NOMO-1 (cell line): Measurements from ENCODE around the gene GXYLT1.
"Not testable (repeated sequence)": the region's sequence is repeated elsewhere in the genome, so short reads cannot be mapped to it uniquely, and the experiment has no call there.

ENCODE experiments used
- DNase-seq, 2 experiments: peaks; one replicate each; lab custom pipeline; 2025; ENCODE audit not compliant: unreplicated experiment in 2 of 2; lab: John Stamatoyannopoulos, UW

GXYLT1 gene

GRCh38 chr12:42144408-42145196 lies at the start of gene GXYLT1:
GXYLT1 (minus strand) TSS chr12:42144874; CDS start chr12:42144646, 228 bp downstream.
- peak; percentile 91 to 97 for DNase-seq

GRCh38 chr12:42192686-42193085 lies 48.0 kb upstream of the GXYLT1 start:
- no peak for DNase-seq

- no peak for DNase-seq
Observed at GRCh38 chr12:42192258-42192657, 47.6 kb upstream of the GXYLT1 start.

- DNase-seq = no peak
Observed at GRCh38 chr12:42190376-42190775, 45.7 kb upstream of the GXYLT1 start.

GRCh38 chr12:42188275-42188674 lies 43.6 kb upstream of the GXYLT1 start:
- DNase-seq = not testable (repeated sequence)

- DNase-seq = no peak
Observed at GRCh38 chr12:42187799-42188198, 43.1 kb upstream of the GXYLT1 start.

GRCh38 chr12:42186793-42187192 lies 42.1 kb upstream of the GXYLT1 start:
- DNase-seq = peak; percentile 49 to 82

- DNase-seq = peak in 1 of 2 experiments; percentile 27
Observed at GRCh38 chr12:42182394-42182793, 37.7 kb upstream of the GXYLT1 start.

- peak; percentile 60 to 85 for DNase-seq
Observed at GRCh38 chr12:42180990-42181596, 36.4 kb upstream of the GXYLT1 start.

- no peak for DNase-seq
Observed at GRCh38 chr12:42178101-42178500, 33.4 kb upstream of the GXYLT1 start.

- DNase-seq = no peak
Observed at GRCh38 chr12:42174978-42175377, 30.3 kb upstream of the GXYLT1 start.

- no peak for DNase-seq
Observed at GRCh38 chr12:42173961-42174521, 29.4 kb upstream of the GXYLT1 start.

GRCh38 chr12:42172441-42173210 lies 28.0 kb upstream of the GXYLT1 start:
- DNase-seq = peak; percentile 18 to 59

GRCh38 chr12:42167711-42168110 lies 23.0 kb upstream of the GXYLT1 start:
- DNase-seq = no peak

- no peak for DNase-seq
Observed at GRCh38 chr12:42166501-42166900, 21.8 kb upstream of the GXYLT1 start.

- DNase-seq = no peak
Observed at GRCh38 chr12:42163913-42164312, 19.2 kb upstream of the GXYLT1 start.

GRCh38 chr12:42162965-42163364 lies 18.3 kb upstream of the GXYLT1 start:
- no peak for DNase-seq

- DNase-seq = no peak
Observed at GRCh38 chr12:42162193-42162592, 17.5 kb upstream of the GXYLT1 start.

GRCh38 chr12:42161529-42161928 lies 16.9 kb upstream of the GXYLT1 start:
- DNase-seq = no peak

- DNase-seq = no peak
Observed at GRCh38 chr12:42156232-42156631, 11.6 kb upstream of the GXYLT1 start.

- DNase-seq = peak; percentile 4 to 33
Observed at GRCh38 chr12:42145552-42146215, 1.0 kb upstream of the GXYLT1 start.
